Natural killer cell (primary cell): ENCODE data around the gene HRC. TPM values are rescaled to one million over a fixed set of nuclear protein-coding genes. Genes with fewer than 3 reads are reported as not detected.

ENCODE experiments used
- ATAC-seq, 3 donors: fragments of 150-1000 bp in 2 of 3; fragments of 200-7000 bp in 1 of 3; cut with Tn5 transposase; 1 replicate in 1 of 3; 2 replicates in 2 of 3; pipeline ENCODE4 v1.10.0; 2021; ENCODE audit warnings: mild to moderate bottlenecking in 2 of 3, moderate library complexity in 2 of 3
- DNase-seq, 2 donors: peaks; one replicate each; pipeline versions ENCODE4 v3.0.0 to v3.0.0-alpha.2; 2013 to 2021; ENCODE audit warnings: mixed read lengths in 1 of 2
- H3K27ac ChIP-seq: one replicate; pipeline ENCODE4 v1.5.1; 2013; ENCODE audit warnings: mild to moderate bottlenecking, low read length
- H3K27me3 ChIP-seq: one replicate; pipeline ENCODE4 v1.6.1; 2013; ENCODE audit warnings: low read length; ENCODE audit not compliant: control insufficient read depth, insufficient read depth
- H3K36me3 ChIP-seq: one replicate; pipeline ENCODE4 v1.6.1; 2013; ENCODE audit warnings: low read length; ENCODE audit not compliant: control insufficient read depth, insufficient read depth
- H3K4me1 ChIP-seq: one replicate; pipeline ENCODE4 v1.6.1; 2013; ENCODE audit warnings: low read length; ENCODE audit not compliant: control insufficient read depth, insufficient read depth
- H3K4me3 ChIP-seq: one replicate; pipeline ENCODE4 v1.5.1; 2013; ENCODE audit warnings: low read length
- H3K9me3 ChIP-seq: one replicate; pipeline ENCODE4 v1.6.1; 2013; ENCODE audit warnings: low read length; ENCODE audit not compliant: control insufficient read depth, insufficient read depth
- H3K27ac Mint-ChIP-seq, 2 donors: one replicate each; pipeline ENCODE4 v1.8.0; 2022; ENCODE audit warnings: mild to moderate bottlenecking in 2 of 2, mixed read lengths in 2 of 2, moderate library complexity in 1 of 2
- H3K27me3 Mint-ChIP-seq, 2 donors: one replicate each; pipeline ENCODE4 v1.8.0; 2022; ENCODE audit warnings: low read depth in 2 of 2, mixed read lengths in 2 of 2
- H3K36me3 Mint-ChIP-seq: one replicate; pipeline ENCODE4 v1.8.0; 2022; ENCODE audit warnings: mixed read lengths
- H3K4me1 Mint-ChIP-seq, 2 donors: one replicate each; pipeline ENCODE4 v1.8.0; 2022; ENCODE audit warnings: mixed read lengths in 2 of 2
- H3K4me3 Mint-ChIP-seq: one replicate; pipeline ENCODE4 v1.8.0; 2022; ENCODE audit warnings: mild to moderate bottlenecking, moderate library complexity, mixed read lengths
- H3K9me3 Mint-ChIP-seq, 2 donors: one replicate each; pipeline ENCODE4 v1.8.0; 2022; ENCODE audit warnings: mixed read lengths in 2 of 2
- CTCF ChIP-seq: fragments of 200-600 bp; IDR thresholded peaks from one replicate; pipeline ENCODE4 v1.8.0; 2022; ENCODE audit warnings: antibody characterized with exemption
- WGBS: methylation state at CpG from one replicate; pipeline ENCODE4 v1.1.7; 2013; ENCODE audit warnings: missing lambda C conversion rate; ENCODE audit not compliant: insufficient coverage; 5-methylcytosine and 5-hydroxymethylcytosine counted together
- intact Hi-C: fragments of 100-400 bp; cut with micrococcal nuclease; formaldehyde crosslinking; loops from one replicate; pipeline ENCODE4 v1.14.2; 2022
- total RNA-seq, 4 donors: library from RNA; stranded (reverse); fragments of 120-200 nt in 1 of 4; gene quantifications; one replicate each; pipeline versions ENCODE4 v1.2.3 to v1.2.4, GENCODE V29; 2013 to 2022

HRC gene
- total RNA-seq, 3 donors from 2014 or later (not counting 1 experiment from before 2014, with no cell fraction given): not detected

- no peak overlapping the region for H3K27ac Mint-ChIP-seq
- no peaks in the 10 kb centered on the region for H3K36me3 ChIP-seq
- peaks cover 7% of the 10 kb centered on the region for H3K36me3 Mint-ChIP-seq
- no peak overlapping the region for H3K27ac ChIP-seq
- no peak overlapping the region for H3K4me3 Mint-ChIP-seq
- H3K27me3 ChIP-seq: peaks cover 12% of the 10 kb centered on the region
- H3K4me1 ChIP-seq: peaks cover 19% of the 10 kb centered on the region
- no peak for DNase-seq
- no peaks in the 10 kb centered on the region for H3K9me3 ChIP-seq
- WGBS: 56% methylated on average over 4 of the region's 4 CpGs
- ATAC-seq: no peak
- H3K27me3 Mint-ChIP-seq: peaks cover 34 to 56% of the 10 kb centered on the region in 2 donors
- H3K9me3 Mint-ChIP-seq: no peaks in the 10 kb centered on the region
- no peak overlapping the region for H3K4me3 ChIP-seq
- TF ChIP-seq CTCF: no peak
- peaks cover 14 to 30% of the 10 kb centered on the region in 2 donors for H3K4me1 Mint-ChIP-seq
- intact Hi-C loops: no loop called here
Measured at GRCh38 chr19:49155820-49156346, 687 bp upstream of the HRC start.

GRCh38 chr19:49154279-49154678 is 917 bp downstream of the HRC start:
- H3K9me3 Mint-ChIP-seq: no peaks in the 10 kb centered on the region
- 95% methylated on average over 6 of the region's 6 CpGs for WGBS

GRCh38 chr19:49153167-49153809 is 1.9 kb downstream of the HRC start:
- no peak overlapping the region for H3K27ac Mint-ChIP-seq
- Histone ChIP-seq H3K27me3 (peaks cover 26% of the 10 kb centered on the region), H3K27ac (no peak overlapping the region), H3K4me1 (peaks cover 43% of the 10 kb centered on the region), H3K4me3 (no peak overlapping the region), H3K36me3 (no peaks in the 10 kb centered on the region), H3K9me3 (no peaks in the 10 kb centered on the region)
- intact Hi-C loops: no loop called here
- no peak for ATAC-seq
- H3K36me3 Mint-ChIP-seq: peaks cover 3% of the 10 kb centered on the region
- H3K4me1 Mint-ChIP-seq: peaks cover 22 to 50% of the 10 kb centered on the region in 2 donors
- TF ChIP-seq CTCF: no peak
- peaks cover 17 to 56% of the 10 kb centered on the region in 2 donors for H3K27me3 Mint-ChIP-seq
- 86% methylated on average over 7 of the region's 10 CpGs for WGBS
- no peak for DNase-seq
- H3K4me3 Mint-ChIP-seq: peak overlapping the region; percentile 52
- H3K9me3 Mint-ChIP-seq: no peaks in the 10 kb centered on the region

More at GRCh38 chr19:49154279-49154678, 917 bp downstream of the HRC start:
- no peak overlapping the region for H3K4me3 Mint-ChIP-seq
- H3K27me3 Mint-ChIP-seq: peaks cover 18 to 53% of the 10 kb centered on the region in 2 donors
- peaks cover 7% of the 10 kb centered on the region for H3K36me3 Mint-ChIP-seq
- H3K9me3 ChIP-seq: no peaks in the 10 kb centered on the region
- no peak overlapping the region for H3K27ac ChIP-seq
- H3K4me1 ChIP-seq: peaks cover 35% of the 10 kb centered on the region
- peaks cover 22 to 44% of the 10 kb centered on the region in 2 donors for H3K4me1 Mint-ChIP-seq
- intact Hi-C loops: no loop called here
- no peak for TF ChIP-seq CTCF
- no peaks in the 10 kb centered on the region for H3K36me3 ChIP-seq
- H3K27me3 ChIP-seq: peaks cover 22% of the 10 kb centered on the region
- DNase-seq (no peak), ATAC-seq (no peak)
- no peak overlapping the region for H3K4me3 ChIP-seq
- no peak overlapping the region for H3K27ac Mint-ChIP-seq
